Umbilical cord (tissue), 2 donors: ENCODE measurements around the gene OXLD1. TPM values are rescaled to one million over a fixed set of nuclear protein-coding genes. Genes with fewer than 3 reads are reported as not detected.
"Not testable (repeated sequence)": the region's sequence is repeated elsewhere in the genome, so short reads cannot be mapped to it uniquely, and the experiment has no call there.

Experiments used
- DNase-seq: peaks from one replicate; pipeline ENCODE4 v3.0.0-alpha.2; 2015; ENCODE audit warnings: low spot score
- total RNA-seq: library from RNA; depleted of rRNA; stranded (reverse); fragments of >200 nt; gene quantifications from one replicate; pipeline ENCODE4 v1.2.3, GENCODE V29; 2014; ENCODE audit warnings: low replicate concordance; ENCODE audit not compliant: insufficient read depth

OXLD1 gene
- total RNA-seq, 1 donor from 2014 or later, result 20.7 TPM

- DNase-seq, result no peak
Measured at GRCh38 chr17:81621494-81622130, 44.8 kb downstream of the OXLD1 start.

GRCh38 chr17:81618307-81618706 lies 48.1 kb downstream of the OXLD1 start:
- not testable (repeated sequence) for DNase-seq

- no peak for DNase-seq
Measured at GRCh38 chr17:81616877-81617276, 49.5 kb downstream of the OXLD1 start.

GRCh38 chr17:81615401-81615930 lies 50.9 kb downstream of the OXLD1 start:
- no peak for DNase-seq

Other genes with a start within 250 kb of the OXLD1 start
- 3,050 TPM for gene ACTG1, start 153.8 kb downstream of the OXLD1 start, total RNA-seq
- gene FSCN2, start 138.2 kb downstream of the OXLD1 start, total RNA-seq, result 2.2 TPM
- 26.0 TPM for gene FAAP100, start 114.3 kb downstream of the OXLD1 start, total RNA-seq
- gene NPLOC4, start 29.5 kb downstream of the OXLD1 start, total RNA-seq, result 86.9 TPM
- gene TSPAN10, start 29.4 kb downstream of the OXLD1 start, total RNA-seq, result 0.96 TPM
- not detected for gene PDE6G, start 10.1 kb downstream of the OXLD1 start, total RNA-seq
- 0.96 TPM for gene CCDC137, start 132 bp upstream of the OXLD1 start, total RNA-seq
- gene ARL16, start 17.2 kb upstream of the OXLD1 start, total RNA-seq, result 21.2 TPM
- gene HGS, start 17.4 kb upstream of the OXLD1 start, total RNA-seq, result 48.9 TPM
- gene MRPL12, start 36.8 kb upstream of the OXLD1 start, total RNA-seq, result not detected
- 3.1 TPM for gene SLC25A10, start 45.7 kb upstream of the OXLD1 start, total RNA-seq
- 2.9 TPM for gene GCGR, start 137.5 kb upstream of the OXLD1 start, total RNA-seq
- 64.0 TPM for gene MCRIP1, start 166.7 kb upstream of the OXLD1 start, total RNA-seq
- gene PPP1R27, start 168.4 kb upstream of the OXLD1 start, total RNA-seq, result 4.1 TPM
- gene P4HB, start 193.9 kb upstream of the OXLD1 start, total RNA-seq, result 844 TPM
- 57.5 TPM for gene ARHGDIA, start 204.7 kb upstream of the OXLD1 start, total RNA-seq
- gene ALYREF, start 225.0 kb upstream of the OXLD1 start, total RNA-seq, result 96.8 TPM
- gene ANAPC11, start 225.1 kb upstream of the OXLD1 start, total RNA-seq, result 103 TPM
- 1.4 TPM for gene NPB, start 235.6 kb upstream of the OXLD1 start, total RNA-seq
- gene PCYT2, start 244.8 kb upstream of the OXLD1 start, total RNA-seq, result 21.2 TPM